Lower leg skin (tissue), 3 donors: ENCODE results near the gene APLNR.

Experiments
- CTCF ChIP-seq, 3 donors: fragments of 450-650 bp; IDR thresholded peaks; one replicate each; pipeline ENCODE4 v1.5.1; 2016; ENCODE audit warnings: antibody characterized with exemption in 3 of 3, mild to moderate bottlenecking in 3 of 3, moderate library complexity in 2 of 3
- POLR2A ChIP-seq, 2 donors: fragments of 450-650 bp; IDR thresholded peaks; one replicate each; pipeline ENCODE4 v1.6.1; 2016 to 2017; ENCODE audit warnings: antibody characterized with exemption in 2 of 2, mild to moderate bottlenecking in 1 of 2, moderate library complexity in 1 of 2

- no peak for TF ChIP-seq POLR2A (IDR thresholded peaks at IDR 0.05)
- no peak for TF ChIP-seq CTCF (IDR thresholded peaks at IDR 0.05)
These were observed 12.9 kb downstream of the APLNR start for GRCh38 chr11:57224128-57224527.
